Measurements from ENCODE around the gene BICRA. TPM values are rescaled to one million over a fixed set of nuclear protein-coding genes. Genes with fewer than 3 reads are reported as not detected.

BICRA gene
- total RNA-seq, 2 donors from 2014 or later = 14.9 to 16.8 TPM

DNA sequence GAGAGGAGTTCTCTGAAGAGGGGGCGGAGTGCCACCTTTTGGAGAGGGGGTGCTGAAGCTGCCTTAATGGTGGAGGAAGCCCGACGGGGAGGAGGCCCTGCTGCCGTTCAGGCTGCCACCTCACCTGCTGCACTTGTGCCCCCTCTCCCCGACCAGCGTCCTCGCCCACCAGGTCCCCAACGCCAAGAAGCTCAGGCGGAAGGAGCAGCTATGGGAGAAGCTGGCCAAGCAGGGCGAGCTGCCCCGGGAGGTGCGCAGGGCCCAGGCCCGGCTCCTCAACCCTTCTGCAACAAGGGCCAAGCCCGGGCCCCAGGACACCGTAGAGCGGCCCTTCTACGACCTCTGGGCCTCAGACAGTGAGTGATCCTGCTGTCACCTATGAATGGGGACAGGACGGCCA is 141.8 kb downstream of the BICRA start:
- DNase-seq (no peak), ATAC-seq (no peak)
- intact Hi-C loops (cut with DNase I, micrococcal nuclease) = no loop called here

DNA sequence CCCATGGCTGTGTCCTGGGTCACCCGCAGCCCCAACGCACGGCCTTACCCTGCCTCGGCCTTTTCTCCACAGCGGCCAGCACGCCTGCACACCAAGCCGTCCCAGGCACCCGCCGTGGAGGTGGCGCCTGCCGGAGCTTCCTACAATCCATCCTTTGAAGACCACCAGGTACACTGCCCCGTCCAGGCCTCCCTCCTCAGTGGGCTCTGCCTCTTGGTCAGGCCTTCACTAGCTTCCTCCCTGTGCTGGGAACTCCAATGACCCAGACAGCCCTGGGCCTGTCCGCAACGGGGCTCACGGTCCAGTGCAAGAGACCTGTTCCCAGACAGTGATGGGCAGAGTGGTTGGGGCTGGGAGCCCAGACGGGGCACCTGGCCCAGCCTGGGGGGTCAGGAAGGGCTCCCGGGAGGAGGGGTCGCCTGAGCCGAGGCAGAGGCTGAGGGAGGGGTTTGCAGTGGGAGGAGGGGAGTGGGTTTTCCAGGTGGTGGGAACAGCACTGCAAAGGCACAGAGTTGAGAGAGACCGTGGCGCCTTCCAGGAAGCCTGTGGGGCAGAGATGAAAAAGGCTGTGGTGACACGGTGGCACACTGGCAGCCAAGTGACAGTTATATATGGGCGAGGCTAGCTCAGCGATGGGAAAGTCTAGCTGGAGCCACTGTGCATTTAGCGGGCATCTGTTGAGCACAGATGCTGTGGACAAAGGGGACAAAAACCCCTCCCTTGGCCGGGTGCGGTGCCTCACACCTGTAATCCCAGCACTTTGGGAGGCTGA is 143.7 kb downstream of the BICRA start:
- intact Hi-C loops (cut with DNase I, micrococcal nuclease) = no loop called here
- ATAC-seq = no peak
- no peak for DNase-seq

Other genes with a start within 250 kb of the BICRA start
- 1 to 10 TPM; 2.5 to 2.7 TPM for gene MEIS3, start 189.6 kb upstream of the BICRA start, total RNA-seq
- 1 to 10 TPM in 1 of 2 donors, under 1 TPM in 1; 0.09 to 2.2 TPM for gene SLC8A2, start 137.2 kb upstream of the BICRA start, total RNA-seq
- 1 to 10 TPM; 4.6 to 6.0 TPM for gene KPTN, start 124.9 kb upstream of the BICRA start, total RNA-seq
- 100 to 1,000 TPM; 122 to 130 TPM for gene NAPA, start 94.1 kb upstream of the BICRA start, total RNA-seq
- under 1 TPM in 1 of 2 donors, not detected in 1; 0.11 TPM for gene ZNF541, start 36.0 kb upstream of the BICRA start, total RNA-seq
- 10 to 100 TPM in 1 of 2 donors, 1 to 10 TPM in 1; 9.6 to 29.6 TPM for gene EHD2, start 104.3 kb downstream of the BICRA start, total RNA-seq
- gene NOP53, start 136.4 kb downstream of the BICRA start, total RNA-seq = 100 to 1,000 TPM; 260 to 285 TPM
- gene SELENOW, start 169.6 kb downstream of the BICRA start, total RNA-seq = 100 to 1,000 TPM; 274 to 323 TPM
- gene TPRX1, start 195.4 kb downstream of the BICRA start, total RNA-seq = not detected
- not detected for gene CRX, start 212.8 kb downstream of the BICRA start, total RNA-seq